ENCODE data around the gene SRGAP3. TPM values are rescaled to one million over a fixed set of nuclear protein-coding genes. Genes with fewer than 3 reads are reported as not detected.
"Not testable (repeated sequence)": the region's sequence is repeated elsewhere in the genome, so short reads cannot be mapped to it uniquely, and the experiment has no call there.

SRGAP3 gene
- polyA plus RNA-seq, 3 donors: 0.27 to 1.3 (median 0.87) TPM

- peak overlapping the region; percentile 54 for H3K4me2 ChIP-seq (replicated peaks; ENCODE audit: extremely low read depth, low read length, poor library complexity, severe bottlenecking)
- peak overlapping the region in 1 of 3 experiments; percentile 29 for H3K4me3 ChIP-seq (replicated peaks in 1 of 3; ENCODE audit: low read depth in 2 of 3, low read length in 3 of 3)
- intact Hi-C loops (cut with micrococcal nuclease): no loop called here
- peak overlapping the region; percentile 32 for H3K9ac ChIP-seq (ENCODE audit: insufficient read depth, low read length, poor library complexity, severe bottlenecking)
- H2AFZ ChIP-seq (ENCODE audit: insufficient read depth, low read depth, low read length, poor library complexity, severe bottlenecking): peak overlapping the region; percentile 63
- no peak for TF ChIP-seq CTCF (IDR thresholded peaks at IDR 0.05)
- H3K79me2 ChIP-seq (ENCODE audit: insufficient read depth, low read length): no peaks in the 10 kb centered on the region
- H3K27ac Mint-ChIP-seq: peak overlapping the region in 6 of 7 donors; percentile 14 to 86 (median 68)
- 38% methylated on average over 3 of the region's 8 CpGs for WGBS (ENCODE audit: insufficient coverage)
- H3K4me1 Mint-ChIP-seq: peaks cover 29% of the 10 kb centered on the region
- no peaks in the 10 kb centered on the region for H3K36me3 ChIP-seq (replicated peaks in 1 of 2; ENCODE audit: control insufficient read depth in 1 of 2, insufficient read depth in 2 of 2, low read length in 2 of 2)
- peaks cover 20% of the 10 kb centered on the region in 2 donors for H3K4me1 ChIP-seq (ENCODE audit: control insufficient read depth in 1 of 2, insufficient read depth in 2 of 2, low read length in 2 of 2)
- peaks cover 0 to 3% (median 0%) of the 10 kb centered on the region in 7 donors for H3K9me3 Mint-ChIP-seq
- H3K27me3 Mint-ChIP-seq (ENCODE audit: low read depth in 3 of 3): peaks cover 1 to 2% (median 2%) of the 10 kb centered on the region in 3 donors
- H4K20me1 ChIP-seq (ENCODE audit: insufficient read depth, low read length): no peaks in the 10 kb centered on the region
- no peaks in the 10 kb centered on the region for H3K36me3 Mint-ChIP-seq
- no peaks in the 10 kb centered on the region for H3K9me3 ChIP-seq (replicated peaks in 1 of 2; ENCODE audit: control insufficient read depth in 1 of 2, insufficient read depth in 1 of 2, low read length in 2 of 2)
- H3K27ac ChIP-seq (ENCODE audit: low read depth in 1 of 2, low read length in 2 of 2): peak overlapping the region; percentile 26 to 61
- peak; percentile 10 to 34 (median 23) for DNase-seq
- H3K4me3 Mint-ChIP-seq: peak overlapping the region; percentile 6 to 62
- H3K27me3 ChIP-seq (ENCODE audit: control insufficient read depth in 2 of 2, insufficient read depth in 2 of 2, low read length in 2 of 2): no peaks in the 10 kb centered on the region
These were observed 161.5 kb downstream of the SRGAP3 start for GRCh38 chr3:9087831-9088413.

GRCh38 chr3:9085428-9085827 lies 164.0 kb downstream of the SRGAP3 start:
- H3K27ac ChIP-seq (ENCODE audit: low read depth in 1 of 2, low read length in 2 of 2); H3K36me3 ChIP-seq (replicated peaks in 1 of 2; ENCODE audit: control insufficient read depth in 1 of 2, insufficient read depth in 2 of 2, low read length in 2 of 2); H3K27me3 Mint-ChIP-seq (ENCODE audit: low read depth in 3 of 3); H2AFZ ChIP-seq (ENCODE audit: insufficient read depth, low read depth, low read length, poor library complexity, severe bottlenecking); H3K4me3 Mint-ChIP-seq; H3K4me3 ChIP-seq (replicated peaks in 1 of 3; ENCODE audit: low read depth in 2 of 3, low read length in 3 of 3); H3K9me3 ChIP-seq (replicated peaks in 1 of 2; ENCODE audit: control insufficient read depth in 1 of 2, insufficient read depth in 1 of 2, low read length in 2 of 2); intact Hi-C loops (cut with micrococcal nuclease); H4K20me1 ChIP-seq (ENCODE audit: insufficient read depth, low read length); H3K27me3 ChIP-seq (ENCODE audit: control insufficient read depth in 2 of 2, insufficient read depth in 2 of 2, low read length in 2 of 2); H3K79me2 ChIP-seq (ENCODE audit: insufficient read depth, low read length); H3K27ac Mint-ChIP-seq; H3K9ac ChIP-seq (ENCODE audit: insufficient read depth, low read length, poor library complexity, severe bottlenecking); DNase-seq; H3K9me3 Mint-ChIP-seq; H3K4me2 ChIP-seq (replicated peaks; ENCODE audit: extremely low read depth, low read length, poor library complexity, severe bottlenecking); H3K36me3 Mint-ChIP-seq: not testable (repeated sequence)
- peaks cover 20% of the 10 kb centered on the region in 2 donors for H3K4me1 ChIP-seq (ENCODE audit: control insufficient read depth in 1 of 2, insufficient read depth in 2 of 2, low read length in 2 of 2)
- WGBS (ENCODE audit: insufficient coverage): no CpG with 5 or more reads among the region's 2 CpGs
- H3K4me1 Mint-ChIP-seq: peaks cover 42% of the 10 kb centered on the region

Data from CD14-positive monocyte (primary cell).